Naive thymus-derived CD8-positive, alpha-beta T cell (primary cell): ENCODE results near the gene TSSC4. TPM values are rescaled to one million over a fixed set of nuclear protein-coding genes. Genes with fewer than 3 reads are reported as not detected.

Experiments
- ATAC-seq, 2 donors: fragments of 150-1000 bp; cut with Tn5 transposase in 1 of 2; sonication (Bioruptor Pico), chemical (Tn5 transposase) in 1 of 2; 1 replicate in 1 of 2; 2 replicates in 1 of 2; pipeline ENCODE4 v1.10.0; 2021; ENCODE audit warnings: mild to moderate bottlenecking in 2 of 2, moderate library complexity in 2 of 2
- POLR2A ChIA-PET: fragments of 350-600 bp; sonication (Branson Sonifier 250); formaldehyde crosslinking; loops from one replicate; lab custom pipeline; 2021; ENCODE audit warnings: antibody characterized with exemption; lab: Charles Lee
- DNase-seq, 10 donors: peaks; one replicate each; pipeline versions ENCODE4 v3.0.0 to v3.0.0-alpha.2; 2020 to 2022
- H3K27ac Mint-ChIP-seq, 10 donors: one replicate each; pipeline ENCODE4 v1.8.0; 2020 to 2022; ENCODE audit warnings: mild to moderate bottlenecking in 10 of 10, mixed read lengths in 10 of 10, moderate library complexity in 4 of 10, inconsistent platforms in 1 of 10
- H3K27me3 Mint-ChIP-seq, 5 donors: one replicate each; pipeline ENCODE4 v1.8.0; 2021 to 2022; ENCODE audit warnings: mixed read lengths in 5 of 5
- H3K36me3 Mint-ChIP-seq, 3 donors: one replicate each; pipeline ENCODE4 v1.8.0; 2020 to 2022; ENCODE audit warnings: mixed read lengths in 3 of 3, mild to moderate bottlenecking in 2 of 3, inconsistent platforms in 1 of 3
- H3K4me1 Mint-ChIP-seq, 4 donors: one replicate each; pipeline ENCODE4 v1.8.0; 2021 to 2022; ENCODE audit warnings: mixed read lengths in 4 of 4
- H3K4me3 Mint-ChIP-seq, 10 donors: one replicate each; pipeline ENCODE4 v1.8.0; 2020 to 2022; ENCODE audit warnings: mild to moderate bottlenecking in 10 of 10, mixed read lengths in 10 of 10, moderate library complexity in 6 of 10, inconsistent platforms in 1 of 10
- H3K9me3 Mint-ChIP-seq, 9 donors: one replicate each; pipeline ENCODE4 v1.8.0; 2020 to 2022; ENCODE audit warnings: mixed read lengths in 9 of 9, mild to moderate bottlenecking in 3 of 9, inconsistent platforms in 1 of 9, moderate library complexity in 1 of 9
- polyA plus RNA-seq, 3 donors: library from polyadenylated mRNA; unstranded; fragments of 300-500 nt; fragmentation: Illumina TruSeq; gene quantifications; one replicate each; pipeline ENCODE4 v1.2.3, GENCODE V29; 2021
- total RNA-seq, 8 experiments: library from RNA in 2 of 8; stranded (reverse) in 2 of 8; gene quantifications; one replicate each; pipeline ENCODE4 v1.2.3 and lab custom pipeline; 2021 to 2026

TSSC4 gene
- total and polyA plus RNA-seq, 5 experiments from 2014 or later, result 49.0 to 68.3 (median 56.6) TPM

DNA sequence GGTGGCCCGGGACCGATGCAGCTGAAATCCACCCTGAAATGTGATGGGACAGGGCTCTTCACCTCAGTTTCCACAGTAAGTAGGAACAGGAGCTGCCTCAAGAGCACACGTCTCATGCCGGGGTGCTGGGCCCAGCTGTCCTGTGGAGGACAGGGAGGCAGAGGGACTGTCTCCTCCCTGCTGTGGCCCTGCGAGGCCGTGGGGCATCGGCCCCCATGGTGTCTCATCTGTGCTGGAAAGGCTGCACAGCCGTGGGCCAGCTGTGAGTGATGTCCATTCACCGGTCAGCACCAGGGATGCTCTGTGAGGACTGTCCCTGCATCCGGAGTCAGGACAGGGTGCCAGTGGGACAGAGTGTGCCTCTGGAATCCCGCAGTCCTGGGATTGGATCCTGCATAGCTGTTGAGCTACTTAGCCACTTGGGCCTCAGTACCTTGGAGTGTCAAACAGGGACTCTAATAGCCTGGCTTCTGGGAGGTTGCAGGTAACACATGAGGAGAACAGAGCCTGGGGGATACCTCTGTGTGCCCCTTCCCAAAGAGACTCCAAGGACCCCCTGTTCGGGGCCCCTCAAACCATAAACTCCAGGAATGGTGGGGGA lies 27.3 kb downstream of the TSSC4 start:
- POLR2A ChIA-PET, result interaction anchor here (1.0 to 1.1 kb wide), 2 partner anchors 103 to 105 kb away, joined by 4 to 6 read pairs; no protein-coding TSS in a partner anchor
- no peaks in the 10 kb centered on the region for H3K9me3 Mint-ChIP-seq
- no peak overlapping the region for H3K4me3 Mint-ChIP-seq
- H3K4me1 Mint-ChIP-seq, result peaks cover 0 to 3% (median 1%) of the 10 kb centered on the region in 4 donors
- ATAC-seq (peak in 1 of 2 donors; percentile 15), DNase-seq (no peak)
- H3K36me3 Mint-ChIP-seq, result no peaks in the 10 kb centered on the region
- H3K27ac Mint-ChIP-seq, result no peak overlapping the region
- H3K27me3 Mint-ChIP-seq, result no peaks in the 10 kb centered on the region

DNA sequence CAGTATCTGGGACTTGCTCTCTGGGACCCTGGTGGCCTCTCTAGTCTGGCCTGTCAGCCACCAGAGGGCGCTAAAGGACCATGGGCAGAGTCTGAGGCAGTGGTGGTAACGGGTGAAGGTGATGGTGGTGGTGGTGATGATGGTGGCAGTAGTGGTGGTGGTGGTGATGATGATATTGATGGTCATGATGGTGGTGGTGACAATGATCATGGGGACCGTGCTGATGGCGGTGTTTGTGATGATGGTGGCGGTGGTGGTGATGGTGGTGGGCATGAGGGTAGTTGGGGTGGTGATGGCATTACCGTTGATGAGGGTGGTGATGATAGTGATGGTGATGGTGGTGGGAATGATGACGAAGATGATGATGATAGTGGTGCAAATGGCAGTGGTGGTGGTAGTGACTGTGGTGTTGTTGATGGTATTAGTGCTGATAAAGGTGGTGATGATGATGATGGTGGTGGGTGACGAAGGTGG lies 27.8 kb downstream of the TSSC4 start:
- H3K4me1 Mint-ChIP-seq, result peaks cover 0 to 3% (median 1%) of the 10 kb centered on the region in 4 donors
- H3K27ac Mint-ChIP-seq, result no peak overlapping the region
- H3K36me3 Mint-ChIP-seq, result no peaks in the 10 kb centered on the region
- POLR2A ChIA-PET, result interaction anchor here (1.1 kb wide), 1 partner anchor 104 kb away, joined by 4 read pairs; no protein-coding TSS in a partner anchor
- ATAC-seq (peak; percentile 94 to 98), DNase-seq (peak; percentile 69 to 93 (median 84))
- no peaks in the 10 kb centered on the region for H3K9me3 Mint-ChIP-seq
- no peak overlapping the region for H3K4me3 Mint-ChIP-seq
- no peaks in the 10 kb centered on the region for H3K27me3 Mint-ChIP-seq

DNA sequence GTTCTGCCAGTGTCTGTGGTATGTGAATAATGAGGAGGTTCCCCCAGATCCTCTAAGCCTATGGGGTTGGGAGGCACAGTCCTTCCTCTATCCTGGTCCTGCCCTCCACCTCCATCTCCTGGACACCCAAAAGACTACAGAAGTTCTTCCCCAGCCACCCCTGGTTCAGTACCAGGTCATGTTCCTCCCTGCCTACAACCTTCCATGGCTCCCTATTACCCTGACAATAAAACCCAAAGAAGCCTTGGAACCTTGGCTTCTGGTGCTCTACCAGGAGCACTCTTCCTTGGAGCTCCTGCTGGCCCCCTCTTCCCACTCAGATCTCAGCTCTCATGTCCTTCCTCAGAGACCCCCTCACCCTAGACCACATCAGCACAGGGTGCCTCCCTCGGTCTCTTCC lies 30.8 kb downstream of the TSSC4 start:
- Mint-ChIP-seq H3K4me1 (peaks cover 0 to 3% (median 1%) of the 10 kb centered on the region in 4 donors), H3K27ac (peak overlapping the region in 3 of 10 donors; percentile 38 to 70 (median 57)), H3K27me3 (no peaks in the 10 kb centered on the region), H3K9me3 (no peaks in the 10 kb centered on the region), H3K36me3 (no peaks in the 10 kb centered on the region), H3K4me3 (no peak overlapping the region)
- DNase-seq (no peak), ATAC-seq (no peak)
- POLR2A ChIA-PET, result no interaction called here

- Mint-ChIP-seq H3K27ac (no peak overlapping the region), H3K27me3 (no peaks in the 10 kb centered on the region), H3K36me3 (no peaks in the 10 kb centered on the region), H3K4me3 (no peak overlapping the region), H3K9me3 (no peaks in the 10 kb centered on the region), H3K4me1 (peaks cover 0 to 3% (median 1%) of the 10 kb centered on the region in 4 donors)
- DNase-seq, result no peak
- no peak for ATAC-seq
- POLR2A ChIA-PET, result no interaction called here
These were observed 31.6 kb downstream of the TSSC4 start for GRCh38 chr11:2432171-2432621.

- ATAC-seq (no peak), DNase-seq (peak in 1 of 10 donors; percentile 61)
- Mint-ChIP-seq H3K36me3 (no peaks in the 10 kb centered on the region), H3K27me3 (no peaks in the 10 kb centered on the region), H3K4me1 (peaks cover 0 to 3% (median 1%) of the 10 kb centered on the region in 4 donors), H3K4me3 (no peak overlapping the region), H3K9me3 (no peaks in the 10 kb centered on the region), H3K27ac (no peak overlapping the region)
- POLR2A ChIA-PET, result no interaction called here
These were observed 32.1 kb downstream of the TSSC4 start for GRCh38 chr11:2432628-2433071.

DNA sequence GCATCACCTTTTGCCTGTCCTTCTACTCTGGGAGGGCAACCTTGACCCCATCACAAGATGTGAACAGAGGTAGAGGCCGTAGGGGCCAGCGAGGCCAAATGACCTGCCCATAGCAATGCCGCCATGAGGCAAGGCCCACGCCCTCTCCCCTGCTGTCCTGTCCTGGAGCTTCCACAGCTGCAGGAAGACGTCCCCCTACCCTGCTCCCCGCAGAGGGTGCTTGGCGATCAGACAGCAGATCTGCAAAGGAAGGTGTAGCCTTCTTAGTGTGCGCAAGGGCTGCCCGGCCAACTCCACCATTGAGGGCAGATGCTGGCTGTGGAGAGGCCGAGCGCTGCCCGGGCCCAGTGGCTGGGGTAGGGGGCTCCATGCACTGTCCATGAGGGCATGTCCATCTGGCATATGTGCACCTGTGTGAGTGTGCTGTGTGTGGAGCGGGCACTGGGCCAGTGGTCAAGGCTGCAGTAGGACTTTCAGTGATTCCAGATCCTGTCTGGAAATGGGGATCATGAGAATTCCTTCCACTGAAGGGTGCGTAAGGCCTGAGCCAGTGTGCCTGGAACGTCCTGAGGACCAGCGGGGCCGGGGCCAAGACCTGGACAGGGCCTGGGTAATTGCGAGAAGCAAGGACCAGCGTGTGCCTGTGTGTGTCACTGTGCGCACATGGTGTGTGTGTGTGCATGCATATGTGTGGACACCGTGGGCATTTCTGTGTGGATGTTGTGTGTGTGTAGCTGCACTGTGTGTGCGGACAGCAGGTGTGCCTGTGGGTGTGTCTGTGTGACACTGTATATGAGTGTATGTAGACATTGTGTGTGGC lies 32.8 kb downstream of the TSSC4 start:
- Mint-ChIP-seq H3K27me3 (no peaks in the 10 kb centered on the region), H3K4me3 (no peak overlapping the region), H3K4me1 (peaks cover 0 to 3% (median 1%) of the 10 kb centered on the region in 4 donors), H3K27ac (no peak overlapping the region), H3K36me3 (no peaks in the 10 kb centered on the region), H3K9me3 (no peaks in the 10 kb centered on the region)
- POLR2A ChIA-PET, result no interaction called here
- ATAC-seq (no peak), DNase-seq (peak in 1 of 10 donors; percentile 52)

- Mint-ChIP-seq H3K27ac (no peak overlapping the region), H3K4me3 (no peak overlapping the region), H3K27me3 (no peaks in the 10 kb centered on the region), H3K4me1 (peaks cover 0 to 7% (median 4%) of the 10 kb centered on the region in 4 donors), H3K9me3 (no peaks in the 10 kb centered on the region), H3K36me3 (no peaks in the 10 kb centered on the region)
- DNase-seq (peak in 1 of 10 donors; percentile 28), ATAC-seq (no peak)
- POLR2A ChIA-PET, result no interaction called here
These were observed 33.5 kb downstream of the TSSC4 start for GRCh38 chr11:2434008-2434407.

DNA sequence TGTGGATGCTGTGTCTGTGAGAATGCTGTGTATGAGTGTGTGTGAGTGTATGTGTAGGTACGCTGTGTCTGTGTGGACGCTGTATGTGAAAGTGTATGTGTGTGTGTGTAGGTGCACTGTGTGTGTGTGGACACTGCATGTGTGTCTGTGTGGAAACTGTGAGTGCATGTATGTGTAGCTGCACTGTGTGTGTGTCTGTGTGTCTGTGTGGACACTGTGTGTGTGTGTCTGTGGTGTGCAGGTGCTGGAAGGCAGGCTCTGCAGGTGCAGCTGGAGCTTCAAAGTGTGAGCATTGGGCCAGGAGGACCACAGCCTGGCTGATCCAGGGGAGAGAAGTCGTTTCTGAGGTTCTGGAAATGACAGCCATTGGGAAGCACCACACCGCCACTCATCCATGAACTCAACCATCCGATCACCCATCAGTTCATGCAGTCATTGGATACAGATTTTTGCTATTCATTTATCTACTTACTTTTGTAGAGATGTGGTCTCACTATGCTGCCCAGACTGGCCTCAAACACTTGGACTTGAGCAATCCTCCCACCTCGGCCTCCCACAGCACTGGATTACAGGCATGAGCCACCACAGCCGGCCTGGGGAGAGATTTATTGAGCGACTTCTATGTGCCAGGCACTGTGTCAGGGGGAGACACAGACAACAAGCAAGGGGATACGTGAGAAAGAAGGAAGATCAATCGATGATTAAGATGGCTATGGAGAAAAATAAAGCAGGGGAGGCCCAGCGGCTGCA lies 34.1 kb downstream of the TSSC4 start:
- Mint-ChIP-seq H3K27ac (no peak overlapping the region), H3K36me3 (no peaks in the 10 kb centered on the region), H3K4me1 (peaks cover 0 to 9% (median 5%) of the 10 kb centered on the region in 4 donors), H3K4me3 (no peak overlapping the region), H3K27me3 (no peaks in the 10 kb centered on the region), H3K9me3 (no peaks in the 10 kb centered on the region)
- POLR2A ChIA-PET, result no interaction called here
- DNase-seq (peak in 1 of 10 donors; percentile 49), ATAC-seq (no peak)

DNA sequence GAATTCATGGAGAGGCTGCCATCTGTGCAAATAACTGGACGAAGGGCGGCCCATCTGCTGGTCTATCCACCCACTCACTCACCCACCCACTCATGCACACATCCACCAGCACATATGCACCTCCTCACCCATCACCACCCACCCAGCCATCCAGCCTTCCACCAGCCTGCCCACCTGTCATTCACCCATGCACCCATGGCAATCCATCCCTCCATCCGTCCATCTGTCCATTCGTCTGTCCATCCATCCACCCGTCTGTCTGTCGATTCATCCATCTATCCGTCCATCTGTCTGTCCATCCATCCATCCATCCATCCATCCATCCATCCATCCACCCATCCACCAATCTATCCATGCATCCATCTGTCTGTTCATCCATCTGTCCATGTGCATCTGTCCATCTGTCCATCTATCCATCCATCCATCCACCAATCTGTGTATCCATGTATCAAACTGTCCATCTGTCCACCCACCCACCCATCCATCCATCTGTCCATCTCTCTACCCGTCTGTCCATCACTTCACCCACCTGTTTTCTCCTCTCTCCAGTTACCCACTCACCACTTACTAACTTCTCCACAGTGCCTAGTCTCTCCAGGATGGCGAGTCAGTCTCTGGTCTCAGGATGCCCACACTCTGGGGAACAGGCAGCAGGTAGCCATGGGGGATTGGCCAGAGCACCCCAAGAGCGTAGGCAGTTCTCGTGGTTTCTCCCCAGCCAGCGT lies 34.9 kb downstream of the TSSC4 start:
- no peak overlapping the region for H3K4me3 Mint-ChIP-seq
- no peak for ATAC-seq
- no peaks in the 10 kb centered on the region for H3K36me3 Mint-ChIP-seq
- peaks cover 0 to 9% (median 5%) of the 10 kb centered on the region in 4 donors for H3K4me1 Mint-ChIP-seq
- POLR2A ChIA-PET, result no interaction called here
- peak in 1 of 10 donors; percentile 52 for DNase-seq
- no peaks in the 10 kb centered on the region for H3K27me3 Mint-ChIP-seq
- no peak overlapping the region for H3K27ac Mint-ChIP-seq
- H3K9me3 Mint-ChIP-seq, result no peaks in the 10 kb centered on the region

GRCh38 chr11:2436013-2436520 lies 35.5 kb downstream of the TSSC4 start:
- no peaks in the 10 kb centered on the region for H3K9me3 Mint-ChIP-seq
- no peak overlapping the region for H3K27ac Mint-ChIP-seq
- peaks cover 0 to 9% (median 5%) of the 10 kb centered on the region in 4 donors for H3K4me1 Mint-ChIP-seq
- ATAC-seq, result no peak
- no peaks in the 10 kb centered on the region for H3K27me3 Mint-ChIP-seq
- H3K4me3 Mint-ChIP-seq, result no peak overlapping the region
- H3K36me3 Mint-ChIP-seq, result no peaks in the 10 kb centered on the region
- POLR2A ChIA-PET, result interaction anchor here (0.5 kb wide), 1 partner anchor 130 kb away, joined by 3 read pairs; no protein-coding TSS in a partner anchor
- DNase-seq, result peak in 1 of 10 donors; percentile 19

DNA sequence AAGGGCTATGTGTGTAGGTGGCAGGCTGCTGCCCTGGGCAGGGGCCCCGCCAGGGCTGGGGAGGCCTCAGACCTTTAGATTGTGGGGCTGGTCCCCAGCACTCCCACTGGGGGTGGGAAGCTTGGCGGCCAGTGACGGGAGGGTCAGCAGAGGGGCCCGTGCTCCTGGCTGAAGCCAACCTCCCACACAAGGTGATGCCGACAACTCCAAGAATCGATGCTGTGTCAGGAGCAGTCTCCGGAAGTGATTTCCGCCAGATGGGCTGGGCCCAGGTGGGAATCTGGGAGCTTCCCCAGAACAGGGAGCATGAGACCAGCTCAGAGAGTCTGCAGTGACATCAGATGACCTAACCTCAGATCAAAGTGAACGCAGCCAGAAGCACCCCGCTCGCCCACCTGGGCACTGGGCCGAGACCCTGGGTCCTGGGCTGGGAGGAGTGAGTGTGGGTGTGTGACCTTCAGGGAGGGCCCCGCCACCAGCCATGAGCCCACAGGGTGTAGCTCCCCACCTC lies 36.0 kb downstream of the TSSC4 start:
- Mint-ChIP-seq H3K9me3 (no peaks in the 10 kb centered on the region), H3K4me3 (no peak overlapping the region), H3K27me3 (no peaks in the 10 kb centered on the region), H3K27ac (no peak overlapping the region), H3K36me3 (no peaks in the 10 kb centered on the region), H3K4me1 (peaks cover 0 to 8% (median 4%) of the 10 kb centered on the region in 4 donors)
- DNase-seq (peak in 1 of 10 donors; percentile 55), ATAC-seq (no peak)
- POLR2A ChIA-PET, result interaction anchor here (0.5 kb wide), 1 partner anchor 131 kb away, joined by 3 read pairs; no protein-coding TSS in a partner anchor
